ENCODE results near the gene CPEB1. TPM values are rescaled to one million over a fixed set of nuclear protein-coding genes. Genes with fewer than 3 reads are reported as not detected.

The CPEB1 gene
- total and polyA plus RNA-seq, 2 donors (not counting 1 experiment from before 2014, with no cell fraction given) = 0.19 to 0.62 TPM

DNA sequence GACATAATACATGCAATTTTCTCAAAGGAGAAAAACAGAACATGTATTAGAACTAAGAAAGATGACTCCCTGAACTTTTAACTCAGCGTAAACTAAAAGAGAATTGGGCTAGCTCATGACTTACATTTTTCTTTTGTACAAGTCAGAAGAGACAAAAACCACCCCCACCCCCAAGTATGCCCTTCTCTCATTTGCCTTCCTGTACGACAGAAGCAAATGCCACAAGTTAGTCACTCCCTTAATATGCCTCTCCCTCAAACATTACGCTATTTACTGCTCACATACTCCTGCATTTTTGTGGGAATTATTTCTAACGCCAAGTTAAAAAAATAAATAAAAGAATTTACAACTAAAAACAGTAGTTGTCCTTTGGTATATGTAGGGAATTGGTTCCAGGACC lies 22.0 kb downstream of the CPEB1 start:
- Histone ChIP-seq H2AFZ (ENCODE audit: insufficient read depth, low read depth, low read length, poor library complexity, severe bottlenecking) (no peak overlapping the region), H3K79me2 (ENCODE audit: control insufficient read depth, insufficient read depth, low read length) (no peaks in the 10 kb centered on the region), H3K4me3 (ENCODE audit: control extremely low read depth in 1 of 5, extremely low read depth in 1 of 5, insufficient read depth in 1 of 5, low read depth in 2 of 5, low read length in 4 of 5) (no peak overlapping the region), H3K9ac (ENCODE audit: low read length) (no peak overlapping the region), H3K27ac (ENCODE audit: low read length in 2 of 2) (no peak overlapping the region), H3K4me1 (ENCODE audit: control insufficient read depth in 2 of 2, insufficient read depth in 2 of 2, low read length in 2 of 2) (no peaks in the 10 kb centered on the region), H3K4me2 (replicated peaks; ENCODE audit: low read depth, low read length, poor library complexity, severe bottlenecking) (no peak overlapping the region), H3K9me3 (ENCODE audit: control extremely low read depth in 1 of 3, control insufficient read depth in 2 of 3, insufficient read depth in 1 of 3, low read length in 2 of 3) (no peaks in the 10 kb centered on the region), H3K36me3 (replicated peaks in 1 of 2; ENCODE audit: control extremely low read depth in 1 of 2, control insufficient read depth in 1 of 2, extremely low read depth in 1 of 2, insufficient read depth in 2 of 2, low read length in 1 of 2) (no peaks in the 10 kb centered on the region), H3K27me3 (replicated peaks in 1 of 4; ENCODE audit: control extremely low read depth in 1 of 4, control insufficient read depth in 3 of 4, insufficient read depth in 4 of 4, low read length in 3 of 4) (no peaks in the 10 kb centered on the region), H4K20me1 (ENCODE audit: control insufficient read depth, insufficient read depth, low read length, poor library complexity, severe bottlenecking) (no peaks in the 10 kb centered on the region)
- WGBS (ENCODE audit: insufficient coverage) = 100% methylated on average over 1 of the region's 4 CpGs
- ChIA-PET CTCF (no interaction called here), POLR2A (no interaction called here)
- Mint-ChIP-seq H3K27ac (no peak overlapping the region), H3K4me3 (no peak overlapping the region), H3K4me1 (no peaks in the 10 kb centered on the region), H3K9me3 (ENCODE audit: insufficient read depth) (no peaks in the 10 kb centered on the region), H3K27me3 (peaks cover 4% of the 10 kb centered on the region)
- intact Hi-C loops (cut with micrococcal nuclease) = no loop called here
- DNase-seq = no peak
- TF ChIP-seq, protein P1, sequence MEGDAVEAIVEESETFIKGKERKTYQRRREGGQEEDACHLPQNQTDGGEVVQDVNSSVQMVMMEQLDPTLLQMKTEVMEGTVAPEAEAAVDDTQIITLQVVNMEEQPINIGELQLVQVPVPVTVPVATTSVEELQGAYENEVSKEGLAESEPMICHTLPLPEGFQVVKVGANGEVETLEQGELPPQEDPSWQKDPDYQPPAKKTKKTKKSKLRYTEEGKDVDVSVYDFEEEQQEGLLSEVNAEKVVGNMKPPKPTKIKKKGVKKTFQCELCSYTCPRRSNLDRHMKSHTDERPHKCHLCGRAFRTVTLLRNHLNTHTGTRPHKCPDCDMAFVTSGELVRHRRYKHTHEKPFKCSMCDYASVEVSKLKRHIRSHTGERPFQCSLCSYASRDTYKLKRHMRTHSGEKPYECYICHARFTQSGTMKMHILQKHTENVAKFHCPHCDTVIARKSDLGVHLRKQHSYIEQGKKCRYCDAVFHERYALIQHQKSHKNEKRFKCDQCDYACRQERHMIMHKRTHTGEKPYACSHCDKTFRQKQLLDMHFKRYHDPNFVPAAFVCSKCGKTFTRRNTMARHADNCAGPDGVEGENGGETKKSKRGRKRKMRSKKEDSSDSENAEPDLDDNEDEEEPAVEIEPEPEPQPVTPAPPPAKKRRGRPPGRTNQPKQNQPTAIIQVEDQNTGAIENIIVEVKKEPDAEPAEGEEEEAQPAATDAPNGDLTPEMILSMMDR (IDR thresholded peaks at IDR 0.05) = no peak
- TF ChIP-seq EZH2 (IDR thresholded peaks at IDR 0.05; ENCODE audit: borderline replicate concordance, insufficient read depth, low read depth, low read length, poor library complexity, severe bottlenecking) = no peak
- no peak for ATAC-seq (ENCODE audit: low read depth)

DNA sequence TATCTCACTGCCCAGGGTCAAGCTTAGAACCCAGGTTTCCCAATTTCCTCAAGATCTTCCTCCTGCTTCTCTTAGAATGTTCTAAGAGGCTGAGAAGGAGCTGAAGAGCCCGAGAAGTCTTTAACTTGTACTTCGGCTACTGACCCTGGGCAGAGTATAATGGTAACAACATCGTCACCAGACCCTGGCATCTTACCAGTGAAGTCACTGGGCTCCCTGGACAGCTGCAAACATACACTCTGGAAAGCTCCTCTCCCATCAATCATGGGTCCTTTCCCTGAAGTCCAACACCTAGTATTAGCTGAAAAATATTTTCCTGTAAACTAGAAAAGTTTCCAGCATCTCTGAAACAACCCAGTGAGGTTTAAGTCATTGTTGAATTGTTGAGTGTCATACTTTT lies 22.7 kb downstream of the CPEB1 start:
- Histone ChIP-seq H3K9ac (ENCODE audit: low read length) (no peak overlapping the region), H3K36me3 (replicated peaks in 1 of 2; ENCODE audit: control extremely low read depth in 1 of 2, control insufficient read depth in 1 of 2, extremely low read depth in 1 of 2, insufficient read depth in 2 of 2, low read length in 1 of 2) (no peaks in the 10 kb centered on the region), H3K4me1 (ENCODE audit: control insufficient read depth in 2 of 2, insufficient read depth in 2 of 2, low read length in 2 of 2) (no peaks in the 10 kb centered on the region), H3K79me2 (ENCODE audit: control insufficient read depth, insufficient read depth, low read length) (no peaks in the 10 kb centered on the region), H4K20me1 (ENCODE audit: control insufficient read depth, insufficient read depth, low read length, poor library complexity, severe bottlenecking) (no peaks in the 10 kb centered on the region), H3K4me3 (ENCODE audit: control extremely low read depth in 1 of 5, extremely low read depth in 1 of 5, insufficient read depth in 1 of 5, low read depth in 2 of 5, low read length in 4 of 5) (no peak overlapping the region), H3K9me3 (ENCODE audit: control extremely low read depth in 1 of 3, control insufficient read depth in 2 of 3, insufficient read depth in 1 of 3, low read length in 2 of 3) (no peaks in the 10 kb centered on the region), H3K4me2 (replicated peaks; ENCODE audit: low read depth, low read length, poor library complexity, severe bottlenecking) (no peak overlapping the region), H2AFZ (ENCODE audit: insufficient read depth, low read depth, low read length, poor library complexity, severe bottlenecking) (no peak overlapping the region), H3K27me3 (replicated peaks in 1 of 4; ENCODE audit: control extremely low read depth in 1 of 4, control insufficient read depth in 3 of 4, insufficient read depth in 4 of 4, low read length in 3 of 4) (no peaks in the 10 kb centered on the region), H3K27ac (ENCODE audit: low read length in 2 of 2) (no peak overlapping the region)
- H3K4me3 Mint-ChIP-seq = no peak overlapping the region
- TF ChIP-seq, protein P1 (IDR thresholded peaks at IDR 0.05) = no peak
- no peak for TF ChIP-seq EZH2 (IDR thresholded peaks at IDR 0.05; ENCODE audit: borderline replicate concordance, insufficient read depth, low read depth, low read length, poor library complexity, severe bottlenecking)
- no peak for ATAC-seq (ENCODE audit: low read depth)
- no peak for DNase-seq
- CTCF ChIA-PET = no interaction called here
- POLR2A ChIA-PET = no interaction called here
- no peaks in the 10 kb centered on the region for H3K9me3 Mint-ChIP-seq (ENCODE audit: insufficient read depth)
- H3K27me3 Mint-ChIP-seq = peaks cover 4% of the 10 kb centered on the region
- H3K4me1 Mint-ChIP-seq = no peaks in the 10 kb centered on the region
- WGBS (ENCODE audit: insufficient coverage) = 89% methylated on average over 3 of the region's 3 CpGs
- intact Hi-C loops (cut with micrococcal nuclease) = no loop called here
- H3K27ac Mint-ChIP-seq = no peak overlapping the region

Measured in B cell (primary cell).